ENCODE results near the gene DLX1.

Gene DLX1

DNA sequence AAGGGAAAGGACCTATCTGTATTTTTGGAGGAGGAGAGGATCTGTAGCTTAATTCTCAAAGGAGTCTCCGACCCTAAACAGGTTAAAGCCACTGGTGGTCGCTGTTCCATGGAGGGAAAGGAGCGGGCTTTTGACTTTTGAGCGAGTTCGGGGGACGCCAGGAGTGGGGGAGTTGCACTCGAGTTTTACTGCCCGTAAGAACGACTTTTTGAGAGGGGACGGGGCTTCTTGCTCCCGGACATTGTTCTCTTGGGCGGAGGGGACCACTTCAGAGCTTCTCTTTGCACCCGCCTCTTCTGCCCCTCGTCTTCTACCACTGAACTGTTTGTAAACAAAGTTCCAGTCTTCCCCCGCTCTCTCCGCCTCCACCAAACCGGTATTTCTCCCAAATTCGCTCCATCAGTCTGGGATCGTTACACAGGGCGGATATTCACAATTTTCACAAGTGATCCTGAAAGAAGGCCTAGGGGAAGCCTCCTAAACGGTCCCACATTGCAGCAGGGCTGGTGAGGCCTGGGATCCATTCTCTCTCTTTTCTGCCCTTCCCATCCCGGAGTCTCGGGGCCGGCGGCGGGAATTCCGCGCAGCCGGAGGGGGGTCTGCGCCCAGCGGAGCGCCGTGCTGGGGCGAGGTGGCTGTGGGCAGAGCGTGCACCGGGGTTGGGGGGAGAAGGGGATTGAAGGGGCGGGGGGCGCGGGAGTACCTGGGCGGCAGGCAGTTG is 10.8 kb downstream of the DLX1 start:
- Histone ChIP-seq H3K4me1 (ENCODE audit: control insufficient read depth, insufficient read depth, low read length) (peaks cover 48% of the 10 kb centered on the region), H3K9ac (ENCODE audit: low read length) (peak overlapping the region; percentile 68), H3K9me3 (ENCODE audit: control insufficient read depth, insufficient read depth, low read depth, low read length) (no peaks in the 10 kb centered on the region), H3K36me3 (ENCODE audit: control insufficient read depth, insufficient read depth, low read length) (no peaks in the 10 kb centered on the region), H3K27ac (ENCODE audit: low read depth, low read length) (no peak overlapping the region), H3K27me3 (ENCODE audit: control insufficient read depth, insufficient read depth, low read length) (peaks cover 100% of the 10 kb centered on the region), H3K4me3 (ENCODE audit: low read depth, low read length) (peak overlapping the region; percentile 67)

DNA sequence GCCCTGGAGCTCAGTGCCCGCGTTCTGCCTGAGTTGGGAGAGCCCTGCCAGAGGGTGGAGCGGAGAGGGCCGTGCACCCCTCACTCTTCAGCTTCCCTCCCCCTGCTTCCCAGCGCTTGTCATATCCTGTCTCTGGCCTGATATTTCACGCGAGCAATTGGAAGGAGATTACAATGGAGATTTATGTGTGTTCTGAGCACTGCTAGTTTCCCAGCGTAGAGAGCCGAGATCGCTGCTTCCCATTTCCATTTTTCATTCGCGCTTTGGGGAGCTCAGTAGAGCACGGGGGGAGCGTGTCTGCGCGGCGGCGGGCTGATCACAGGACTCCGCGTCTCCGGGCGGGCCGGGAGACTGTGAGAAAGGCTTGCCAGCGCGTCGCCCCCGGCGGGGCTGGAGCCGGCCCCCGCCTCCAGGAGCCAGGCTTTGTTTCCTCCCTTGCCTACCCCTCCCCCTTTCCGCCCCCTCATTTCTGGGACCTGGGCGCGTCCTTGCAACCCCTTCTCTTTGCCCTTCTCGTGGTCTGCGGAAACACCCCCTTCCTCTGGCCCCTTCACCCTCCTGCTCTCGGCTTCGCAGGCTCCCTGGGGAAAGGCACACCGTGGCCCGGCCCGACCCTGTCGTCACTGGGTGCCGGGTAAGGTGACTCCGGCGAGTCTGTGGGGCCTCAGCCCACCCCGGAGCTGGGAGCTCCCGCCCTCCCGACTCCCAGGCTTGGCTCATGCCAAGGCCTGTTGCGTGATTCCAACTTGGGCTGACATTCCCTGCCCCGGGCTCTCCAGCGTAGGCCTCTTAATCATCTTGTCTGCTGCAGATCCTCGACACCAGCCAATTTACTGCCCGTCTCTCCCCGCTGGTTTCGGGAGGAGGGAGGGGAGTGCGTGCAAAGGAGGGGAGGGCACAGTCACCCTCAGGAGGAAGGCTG is 11.6 kb downstream of the DLX1 start:
- Histone ChIP-seq H3K4me1 (ENCODE audit: control insufficient read depth, insufficient read depth, low read length) (peaks cover 55% of the 10 kb centered on the region), H3K36me3 (ENCODE audit: control insufficient read depth, insufficient read depth, low read length) (no peaks in the 10 kb centered on the region), H3K27ac (ENCODE audit: low read depth, low read length) (no peak overlapping the region), H3K27me3 (ENCODE audit: control insufficient read depth, insufficient read depth, low read length) (peaks cover 100% of the 10 kb centered on the region), H3K4me3 (ENCODE audit: low read depth, low read length) (peak overlapping the region; percentile 67), H3K9ac (ENCODE audit: low read length) (peak overlapping the region; percentile 68), H3K9me3 (ENCODE audit: control insufficient read depth, insufficient read depth, low read depth, low read length) (no peaks in the 10 kb centered on the region)

DNA sequence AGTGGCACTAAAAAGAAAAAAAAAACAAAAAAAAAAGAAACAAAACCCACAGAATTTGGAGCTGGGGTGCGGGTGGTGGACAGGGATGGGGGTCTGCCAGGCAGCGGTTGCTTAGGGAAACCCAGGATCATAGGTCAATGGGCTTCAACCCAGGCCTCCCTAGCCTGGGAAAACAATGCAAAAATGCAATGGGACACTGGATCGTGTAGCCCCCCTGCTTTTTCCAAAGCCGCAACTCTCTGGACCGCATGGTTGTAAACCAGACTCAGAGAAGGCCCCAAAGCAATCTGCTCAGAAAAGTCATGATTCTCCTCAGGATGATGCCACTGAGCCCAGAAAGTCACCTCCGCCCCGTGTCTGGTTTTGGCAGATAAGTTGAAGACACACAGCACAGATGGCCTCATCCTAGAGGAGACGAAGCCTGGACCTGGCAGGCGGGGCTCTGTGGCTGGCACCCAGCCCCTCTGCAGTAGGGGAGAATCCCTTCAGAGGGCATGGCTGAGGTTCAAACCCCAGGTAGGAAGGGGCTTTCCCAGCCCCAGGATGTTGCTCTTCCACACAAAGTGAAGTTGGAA is 12.3 kb downstream of the DLX1 start:
- Histone ChIP-seq H3K4me3 (ENCODE audit: low read depth, low read length) (peak overlapping the region; percentile 67; the same call in 1 of the 2 replicates), H3K27ac (ENCODE audit: low read depth, low read length) (no peak overlapping the region), H3K36me3 (ENCODE audit: control insufficient read depth, insufficient read depth, low read length) (no peaks in the 10 kb centered on the region), H3K9me3 (ENCODE audit: control insufficient read depth, insufficient read depth, low read depth, low read length) (no peaks in the 10 kb centered on the region), H3K9ac (ENCODE audit: low read length) (peak overlapping the region; percentile 2), H3K27me3 (ENCODE audit: control insufficient read depth, insufficient read depth, low read length) (peaks cover 100% of the 10 kb centered on the region), H3K4me1 (ENCODE audit: control insufficient read depth, insufficient read depth, low read length) (peaks cover 57% of the 10 kb centered on the region)

DNA sequence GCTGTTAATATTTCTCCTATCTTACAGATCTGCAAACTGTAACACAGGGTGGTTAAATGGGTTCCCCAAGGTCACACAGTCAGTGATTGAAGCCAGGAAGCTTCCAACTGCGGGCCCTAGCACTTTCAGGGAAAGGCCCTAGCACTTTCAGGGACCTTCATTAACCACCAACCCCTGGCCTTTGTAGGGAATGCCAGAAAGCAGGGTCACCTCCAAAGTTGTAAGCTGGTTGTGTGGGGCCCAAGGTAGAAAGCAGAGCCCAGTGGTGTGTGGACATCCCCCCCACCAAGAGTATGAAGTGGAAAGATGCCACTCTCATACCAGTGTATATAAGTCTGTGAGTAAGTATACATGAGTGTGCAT is 13.0 kb downstream of the DLX1 start:
- Histone ChIP-seq H3K9ac (ENCODE audit: low read length) (peak overlapping the region; percentile 24), H3K27ac (ENCODE audit: low read depth, low read length) (no peak overlapping the region), H3K4me3 (ENCODE audit: low read depth, low read length) (peak overlapping the region; percentile 23; the same call in 1 of the 2 replicates), H3K9me3 (ENCODE audit: control insufficient read depth, insufficient read depth, low read depth, low read length) (no peaks in the 10 kb centered on the region), H3K4me1 (ENCODE audit: control insufficient read depth, insufficient read depth, low read length) (peaks cover 58% of the 10 kb centered on the region), H3K36me3 (ENCODE audit: control insufficient read depth, insufficient read depth, low read length) (no peaks in the 10 kb centered on the region), H3K27me3 (ENCODE audit: control insufficient read depth, insufficient read depth, low read length) (peaks cover 99% of the 10 kb centered on the region)

DNA sequence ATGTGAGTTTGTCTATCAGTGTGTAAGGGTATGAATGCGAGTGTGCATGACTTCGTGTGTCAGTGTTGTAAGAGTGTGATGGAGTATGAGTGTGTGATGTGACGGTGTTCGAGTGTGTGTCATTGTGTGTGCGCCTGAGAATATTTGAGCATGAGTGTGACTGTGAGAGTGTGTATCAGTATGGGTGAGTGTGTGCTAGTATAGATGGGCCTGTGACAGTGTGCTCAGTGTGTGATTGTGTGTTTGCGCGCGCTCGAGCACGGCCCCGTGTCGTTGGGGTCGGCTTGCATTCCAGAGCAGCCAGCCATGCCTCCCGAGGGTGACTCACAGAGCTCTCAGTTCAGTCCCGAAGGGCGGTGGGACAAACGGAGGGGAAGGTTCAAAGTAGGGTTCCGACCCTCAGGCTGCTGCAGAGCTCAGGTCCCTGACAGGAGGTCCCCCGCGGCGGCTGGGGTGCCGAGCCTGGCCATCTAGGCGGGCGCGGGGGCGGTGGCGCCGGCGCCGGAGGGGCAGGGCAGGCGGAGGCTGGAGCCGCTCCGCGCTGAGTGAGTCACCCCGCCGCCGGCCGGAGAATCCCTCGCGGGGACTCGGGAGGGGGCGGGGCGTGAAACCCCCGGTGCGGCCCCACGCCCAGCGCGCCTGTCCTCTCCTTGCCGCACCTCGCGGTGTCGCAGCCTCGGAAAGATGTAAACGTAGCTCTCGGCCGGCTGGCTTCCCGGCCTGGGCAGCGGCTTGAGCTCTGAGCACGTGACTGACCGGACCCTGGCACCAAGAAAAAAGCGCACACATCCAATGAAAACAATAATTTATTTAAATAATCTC is 13.6 kb downstream of the DLX1 start:
- H3K27me3 ChIP-seq (ENCODE audit: control insufficient read depth, insufficient read depth, low read length), result peaks cover 99% of the 10 kb centered on the region
- no peaks in the 10 kb centered on the region for H3K36me3 ChIP-seq (ENCODE audit: control insufficient read depth, insufficient read depth, low read length)
- H3K9me3 ChIP-seq (ENCODE audit: control insufficient read depth, insufficient read depth, low read depth, low read length), result no peaks in the 10 kb centered on the region
- peak overlapping the region; percentile 24 for H3K9ac ChIP-seq (ENCODE audit: low read length)
- no peak overlapping the region for H3K27ac ChIP-seq (ENCODE audit: low read depth, low read length)
- H3K4me1 ChIP-seq (ENCODE audit: control insufficient read depth, insufficient read depth, low read length), result peaks cover 56% of the 10 kb centered on the region
- H3K4me3 ChIP-seq (ENCODE audit: low read depth, low read length), result peak overlapping the region; percentile 67

DNA sequence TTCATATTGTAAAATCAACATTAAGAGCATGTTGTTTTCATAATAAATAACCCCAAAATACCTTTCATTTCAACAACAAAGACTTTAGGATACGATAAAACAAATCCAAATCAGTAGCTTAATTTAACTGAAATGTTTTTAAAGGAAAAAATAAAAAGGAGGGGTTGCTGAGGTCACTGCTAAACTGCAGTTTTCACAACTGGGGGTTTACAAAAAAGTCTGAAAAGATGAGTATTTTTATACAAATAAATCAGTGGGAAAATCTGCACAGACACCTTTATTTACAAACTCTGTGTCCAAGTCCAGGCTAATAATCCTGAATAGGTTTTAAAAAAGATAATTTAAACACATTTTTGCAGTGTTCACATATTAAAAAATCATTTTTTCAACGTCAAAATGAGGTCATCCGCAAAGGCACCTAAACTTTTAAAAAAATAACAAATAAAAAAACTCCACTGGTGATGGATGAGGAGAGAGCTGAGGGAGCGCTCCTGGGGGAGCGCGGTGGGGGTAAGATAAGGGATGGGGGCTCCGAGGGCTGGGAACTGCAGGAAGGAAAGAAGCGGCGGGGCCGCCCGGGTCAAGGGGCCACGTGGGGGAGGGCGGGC is 14.3 kb downstream of the DLX1 start:
- Histone ChIP-seq H3K4me1 (ENCODE audit: control insufficient read depth, insufficient read depth, low read length) (peaks cover 53% of the 10 kb centered on the region), H3K36me3 (ENCODE audit: control insufficient read depth, insufficient read depth, low read length) (no peaks in the 10 kb centered on the region), H3K4me3 (ENCODE audit: low read depth, low read length) (peak overlapping the region; percentile 67), H3K9ac (ENCODE audit: low read length) (no peak overlapping the region), H3K27ac (ENCODE audit: low read depth, low read length) (no peak overlapping the region), H3K9me3 (ENCODE audit: control insufficient read depth, insufficient read depth, low read depth, low read length) (no peaks in the 10 kb centered on the region), H3K27me3 (ENCODE audit: control insufficient read depth, insufficient read depth, low read length) (peaks cover 99% of the 10 kb centered on the region)

DNA sequence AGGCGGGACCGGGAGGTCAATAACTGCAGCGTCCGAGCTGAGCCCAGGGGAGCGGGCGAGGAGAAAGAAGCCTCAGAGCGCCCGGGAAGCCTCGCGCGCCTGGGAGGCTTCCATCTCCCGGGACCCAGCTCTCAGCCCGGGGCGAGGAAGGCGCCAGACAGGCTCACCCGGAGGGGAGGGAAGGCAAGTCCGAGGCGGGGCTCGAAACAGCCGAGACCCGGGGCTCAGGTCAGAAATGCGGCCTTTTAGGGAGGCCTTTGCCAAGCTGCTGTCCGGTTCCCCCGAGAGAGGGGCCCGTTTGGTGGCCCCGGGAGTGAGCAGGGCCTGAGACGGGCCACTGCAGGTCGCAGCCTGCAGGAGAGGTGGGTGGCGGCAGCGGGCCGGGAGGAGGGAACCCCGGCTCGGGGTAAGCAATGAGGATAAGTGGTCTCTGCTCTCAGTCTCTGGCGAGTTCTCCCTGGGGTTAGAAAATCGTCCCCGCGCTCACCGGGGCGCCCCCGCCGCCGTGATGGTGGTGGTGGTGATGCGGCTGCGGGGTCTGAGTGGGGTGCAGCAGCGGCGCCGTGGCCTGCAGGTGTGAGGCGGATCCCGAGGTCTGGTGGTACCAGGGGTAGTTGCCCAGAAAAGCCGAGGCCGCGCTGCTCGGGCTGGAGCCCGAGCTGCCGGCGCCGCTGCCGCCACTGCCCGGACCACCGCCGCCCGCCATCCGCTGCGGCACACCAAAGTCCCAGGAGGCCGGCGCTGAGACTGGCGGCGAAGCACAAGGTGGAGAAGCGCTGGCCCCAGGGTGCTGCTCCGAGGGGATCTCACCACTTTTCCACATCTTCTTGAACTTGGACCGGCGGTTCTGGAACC is 15.0 kb downstream of the DLX1 start:
- H3K9me3 ChIP-seq (ENCODE audit: control insufficient read depth, insufficient read depth, low read depth, low read length), result no peaks in the 10 kb centered on the region
- H3K9ac ChIP-seq (ENCODE audit: low read length), result peak overlapping the region; percentile 28
- H3K27ac ChIP-seq (ENCODE audit: low read depth, low read length), result no peak overlapping the region
- peaks cover 48% of the 10 kb centered on the region for H3K4me1 ChIP-seq (ENCODE audit: control insufficient read depth, insufficient read depth, low read length)
- peaks cover 99% of the 10 kb centered on the region for H3K27me3 ChIP-seq (ENCODE audit: control insufficient read depth, insufficient read depth, low read length)
- no peaks in the 10 kb centered on the region for H3K36me3 ChIP-seq (ENCODE audit: control insufficient read depth, insufficient read depth, low read length)
- peak overlapping the region; percentile 67 for H3K4me3 ChIP-seq (ENCODE audit: low read depth, low read length)

DNA sequence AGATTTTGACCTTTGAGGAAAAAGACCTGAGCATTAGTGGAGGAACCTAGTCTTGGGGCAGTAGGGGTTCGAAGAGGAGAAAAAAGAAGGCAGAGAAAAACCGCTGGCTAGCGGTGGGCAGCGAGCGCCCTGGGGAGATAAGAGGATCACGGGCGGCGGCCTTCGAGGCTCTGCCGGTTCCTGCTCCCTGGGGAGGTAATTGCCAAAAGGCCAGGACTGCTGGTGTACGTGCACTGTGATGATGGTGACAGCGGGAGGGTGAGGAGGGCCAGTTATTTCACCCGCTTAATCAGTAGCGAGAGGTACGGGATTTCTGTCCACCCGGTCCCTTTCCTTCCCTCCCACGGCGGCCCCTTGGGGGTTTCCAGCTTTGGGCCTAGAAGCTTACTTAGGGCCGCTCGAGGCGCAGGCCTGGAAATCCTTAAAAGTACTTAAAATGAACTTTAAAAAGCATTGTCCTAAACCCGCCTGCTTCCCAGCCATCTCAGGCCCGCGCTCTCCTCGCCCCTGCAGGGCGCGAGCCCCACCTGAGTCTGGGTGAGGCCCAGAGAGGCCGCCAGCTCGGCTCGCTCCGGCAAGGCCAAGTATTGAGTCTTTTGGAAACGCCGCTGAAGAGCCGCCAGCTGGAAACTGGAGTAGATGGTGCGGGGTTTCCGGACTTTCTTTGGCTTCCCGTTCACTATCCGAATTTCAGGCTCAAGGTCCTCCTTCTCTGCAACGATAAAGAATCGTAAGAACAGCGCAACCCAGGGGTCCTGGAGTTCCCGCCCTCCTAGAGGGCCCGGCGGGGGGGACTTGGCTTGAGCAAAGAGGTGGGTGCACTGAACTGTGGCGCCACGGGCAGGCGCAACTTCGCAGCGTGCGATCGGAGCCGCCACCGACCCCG is 15.9 kb downstream of the DLX1 start:
- Histone ChIP-seq H3K9me3 (ENCODE audit: control insufficient read depth, insufficient read depth, low read depth, low read length) (no peaks in the 10 kb centered on the region), H3K27ac (ENCODE audit: low read depth, low read length) (no peak overlapping the region), H3K4me3 (ENCODE audit: low read depth, low read length) (peak overlapping the region; percentile 67), H3K27me3 (ENCODE audit: control insufficient read depth, insufficient read depth, low read length) (peaks cover 99% of the 10 kb centered on the region), H3K9ac (ENCODE audit: low read length) (peak overlapping the region; percentile 54), H3K4me1 (ENCODE audit: control insufficient read depth, insufficient read depth, low read length) (peaks cover 50% of the 10 kb centered on the region), H3K36me3 (ENCODE audit: control insufficient read depth, insufficient read depth, low read length) (no peaks in the 10 kb centered on the region)

DNA sequence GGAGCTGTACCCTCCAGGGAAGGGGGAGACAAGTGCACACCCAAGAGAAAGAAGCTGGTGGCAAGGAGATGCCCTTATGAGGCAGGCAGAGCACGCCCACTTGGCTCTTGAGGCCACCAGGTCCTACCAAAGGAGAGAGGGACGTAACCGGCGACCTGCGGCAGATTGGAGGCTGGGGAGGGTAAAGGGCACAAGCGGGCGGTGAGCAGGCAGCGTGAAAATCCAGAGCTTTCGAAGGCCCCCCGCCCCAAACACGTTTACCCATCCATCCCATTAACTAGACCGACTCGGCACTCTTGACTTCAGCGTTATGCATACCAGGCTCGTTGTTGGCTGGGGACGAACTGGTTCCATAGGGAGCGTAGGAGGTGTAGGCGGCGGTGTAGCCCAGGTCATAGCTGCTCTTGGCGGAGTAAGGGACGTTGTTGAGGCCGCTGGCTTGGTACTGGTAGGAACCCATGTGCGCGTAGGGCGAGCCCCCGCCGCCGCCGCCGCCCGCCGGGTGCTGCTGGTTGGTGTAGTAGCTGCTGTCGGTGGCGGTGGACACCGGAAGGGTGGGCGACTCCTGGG is 16.6 kb downstream of the DLX1 start:
- no peak overlapping the region for H3K27ac ChIP-seq (ENCODE audit: low read depth, low read length)

More for the DNA sequence above, 16.6 kb downstream of the DLX1 start:
- no peaks in the 10 kb centered on the region for H3K36me3 ChIP-seq (ENCODE audit: control insufficient read depth, insufficient read depth, low read length)
- peak overlapping the region; percentile 67 for H3K4me3 ChIP-seq (ENCODE audit: low read depth, low read length)
- no peaks in the 10 kb centered on the region for H3K9me3 ChIP-seq (ENCODE audit: control insufficient read depth, insufficient read depth, low read depth, low read length)
- peaks cover 99% of the 10 kb centered on the region for H3K27me3 ChIP-seq (ENCODE audit: control insufficient read depth, insufficient read depth, low read length)
- H3K9ac ChIP-seq (ENCODE audit: low read length), result peak overlapping the region; percentile 54
- peaks cover 49% of the 10 kb centered on the region for H3K4me1 ChIP-seq (ENCODE audit: control insufficient read depth, insufficient read depth, low read length)

All from HUES6 (cell line).